ENCODE measurements around the gene DTL.

DNA sequence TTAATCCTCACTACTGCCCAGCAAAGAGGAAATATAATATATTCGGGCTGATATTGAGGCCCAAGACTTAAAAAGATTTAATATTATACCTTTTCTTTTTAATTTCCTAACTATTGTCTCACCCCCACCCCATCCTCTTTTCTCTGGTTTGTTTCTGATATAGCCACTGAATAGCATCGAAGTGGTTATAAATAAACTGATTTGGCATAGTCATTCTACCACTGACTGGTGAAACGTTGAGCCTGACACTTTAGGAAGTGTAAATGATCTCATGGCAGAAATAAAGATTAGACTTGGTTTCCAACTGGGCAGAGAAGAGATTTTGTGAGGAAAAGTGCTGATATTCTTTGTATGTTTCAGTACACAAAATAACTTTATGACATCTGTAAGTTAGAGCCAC is 39.3 kb downstream of the DTL start:
- TF ChIP-seq, protein P1, sequence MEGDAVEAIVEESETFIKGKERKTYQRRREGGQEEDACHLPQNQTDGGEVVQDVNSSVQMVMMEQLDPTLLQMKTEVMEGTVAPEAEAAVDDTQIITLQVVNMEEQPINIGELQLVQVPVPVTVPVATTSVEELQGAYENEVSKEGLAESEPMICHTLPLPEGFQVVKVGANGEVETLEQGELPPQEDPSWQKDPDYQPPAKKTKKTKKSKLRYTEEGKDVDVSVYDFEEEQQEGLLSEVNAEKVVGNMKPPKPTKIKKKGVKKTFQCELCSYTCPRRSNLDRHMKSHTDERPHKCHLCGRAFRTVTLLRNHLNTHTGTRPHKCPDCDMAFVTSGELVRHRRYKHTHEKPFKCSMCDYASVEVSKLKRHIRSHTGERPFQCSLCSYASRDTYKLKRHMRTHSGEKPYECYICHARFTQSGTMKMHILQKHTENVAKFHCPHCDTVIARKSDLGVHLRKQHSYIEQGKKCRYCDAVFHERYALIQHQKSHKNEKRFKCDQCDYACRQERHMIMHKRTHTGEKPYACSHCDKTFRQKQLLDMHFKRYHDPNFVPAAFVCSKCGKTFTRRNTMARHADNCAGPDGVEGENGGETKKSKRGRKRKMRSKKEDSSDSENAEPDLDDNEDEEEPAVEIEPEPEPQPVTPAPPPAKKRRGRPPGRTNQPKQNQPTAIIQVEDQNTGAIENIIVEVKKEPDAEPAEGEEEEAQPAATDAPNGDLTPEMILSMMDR (IDR thresholded peaks at IDR 0.05; ENCODE audit: insufficient read depth, low read depth, low read length): no peak
- no peak for TF ChIP-seq EZH2 (IDR thresholded peaks at IDR 0.05; ENCODE audit: insufficient read depth, low read length)

Data from astrocyte (in vitro differentiated cells and primary cell).